ENCODE results near the gene PCDH9.

GRCh38 chr13:66689037-66689619, 541.0 kb downstream of the PCDH9 start:
- TF ChIP-seq CTCF (IDR thresholded peaks at IDR 0.05; ENCODE audit: insufficient read depth, low read length, poor library complexity, severe bottlenecking) (peak; percentile 26), EZH2phosphoT487 (conservative IDR thresholded peaks at IDR 0.05; ENCODE audit: low read length) (no peak)

Data from SU-DHL-6 (cell line).